Subcutaneous abdominal adipose tissue (tissue), 5 donors: Measurements from ENCODE around the gene NEMF.
"Not testable (repeated sequence)": the region's sequence is repeated elsewhere in the genome, so short reads cannot be mapped to it uniquely, and the experiment has no call there.

Experiments used
- H3K27ac ChIP-seq: one replicate; pipeline ENCODE4 v1.7.0; 2013; ENCODE audit warnings: low read depth, mild to moderate bottlenecking, inconsistent platforms, low read length, moderate library complexity
- H3K27me3 ChIP-seq, 5 donors: one replicate each; pipeline ENCODE4 v1.7.0; 2013; ENCODE audit warnings: low read length in 5 of 5, inconsistent platforms in 1 of 5; ENCODE audit not compliant: control insufficient read depth in 5 of 5, insufficient read depth in 4 of 5
- H3K36me3 ChIP-seq, 5 donors: one replicate each; pipeline ENCODE4 v1.7.0; 2013; ENCODE audit warnings: low read length in 5 of 5; ENCODE audit not compliant: control insufficient read depth in 5 of 5, insufficient read depth in 5 of 5
- H3K4me1 ChIP-seq, 5 donors: one replicate each; pipeline ENCODE4 v1.7.0; 2013; ENCODE audit warnings: low read length in 5 of 5, mild to moderate bottlenecking in 3 of 5, moderate library complexity in 1 of 5; ENCODE audit not compliant: control insufficient read depth in 5 of 5, insufficient read depth in 5 of 5
- H3K4me3 ChIP-seq, 5 donors: one replicate each; pipeline ENCODE4 v1.7.0; 2013; ENCODE audit warnings: low read length in 5 of 5, low read depth in 1 of 5
- H3K9ac ChIP-seq, 5 donors: one replicate each; pipeline ENCODE4 v1.7.0; 2013; ENCODE audit warnings: low read length in 5 of 5, mild to moderate bottlenecking in 4 of 5, moderate library complexity in 3 of 5
- H3K9me3 ChIP-seq, 5 donors: one replicate each; pipeline ENCODE4 v1.7.0; 2013; ENCODE audit warnings: low read length in 5 of 5; ENCODE audit not compliant: control insufficient read depth in 5 of 5
- donor health status: healthy.
- donor health status: healthy.
- donor health status: healthy.
- donor health status: healthy.
- donor health status: healthy.

NEMF gene

GRCh38 chr14:49879646-49880204 is 27.1 kb upstream of the NEMF start:
- Histone ChIP-seq H3K36me3 (no peaks in the 10 kb centered on the region), H3K27ac (no peak overlapping the region), H3K4me3 (no peak overlapping the region), H3K9me3 (no peaks in the 10 kb centered on the region), H3K27me3 (no peaks in the 10 kb centered on the region), H3K9ac (no peak overlapping the region), H3K4me1 (peaks cover 0 to 17% (median 9%) of the 10 kb centered on the region in 5 donors)

- no peaks in the 10 kb centered on the region for H3K36me3 ChIP-seq
- no peaks in the 10 kb centered on the region for H3K9me3 ChIP-seq
- H3K9ac ChIP-seq: no peak overlapping the region
- no peak overlapping the region for H3K4me3 ChIP-seq
- H3K27me3 ChIP-seq: no peaks in the 10 kb centered on the region
- no peak overlapping the region for H3K27ac ChIP-seq
- H3K4me1 ChIP-seq: peaks cover 0 to 15% (median 9%) of the 10 kb centered on the region in 5 donors
These were observed 24.1 kb upstream of the NEMF start for GRCh38 chr14:49876563-49877127.

- Histone ChIP-seq H3K36me3 (no peaks in the 10 kb centered on the region), H3K9ac (no peak overlapping the region), H3K27me3 (no peaks in the 10 kb centered on the region), H3K4me3 (no peak overlapping the region), H3K27ac (no peak overlapping the region), H3K9me3 (no peaks in the 10 kb centered on the region), H3K4me1 (peaks cover 0 to 12% (median 9%) of the 10 kb centered on the region in 5 donors)
These were observed 23.1 kb upstream of the NEMF start for GRCh38 chr14:49875640-49876198.

- not testable (repeated sequence) for H3K4me3 ChIP-seq, H3K9ac ChIP-seq, H3K27me3 ChIP-seq, H3K9me3 ChIP-seq, H3K27ac ChIP-seq, H3K36me3 ChIP-seq, H3K4me1 ChIP-seq
These were observed 21.0 kb upstream of the NEMF start for GRCh38 chr14:49873548-49873947.

GRCh38 chr14:49870908-49871307 is 18.3 kb upstream of the NEMF start:
- H3K9me3 ChIP-seq: no peaks in the 10 kb centered on the region
- no peak overlapping the region for H3K27ac ChIP-seq
- no peaks in the 10 kb centered on the region for H3K36me3 ChIP-seq
- H3K27me3 ChIP-seq: no peaks in the 10 kb centered on the region
- H3K4me1 ChIP-seq: peaks cover 0 to 14% (median 11%) of the 10 kb centered on the region in 5 donors
- no peak overlapping the region for H3K4me3 ChIP-seq
- H3K9ac ChIP-seq: no peak overlapping the region

- Histone ChIP-seq H3K9ac (peak overlapping the region in 3 of 5 donors; percentile 65 to 83 (median 78)), H3K9me3 (no peaks in the 10 kb centered on the region), H3K4me1 (peaks cover 0 to 24% (median 20%) of the 10 kb centered on the region in 5 donors), H3K27me3 (no peaks in the 10 kb centered on the region), H3K36me3 (no peaks in the 10 kb centered on the region), H3K4me3 (peak overlapping the region; percentile 59 to 82 (median 62)), H3K27ac (peak overlapping the region; percentile 85)
These were observed 16.1 kb upstream of the NEMF start for GRCh38 chr14:49868720-49869114.

GRCh38 chr14:49867831-49868719 is 15.5 kb upstream of the NEMF start:
- Histone ChIP-seq H3K4me1 (peaks cover 0 to 30% (median 27%) of the 10 kb centered on the region in 5 donors), H3K36me3 (no peaks in the 10 kb centered on the region), H3K27ac (peak overlapping the region; percentile 96), H3K4me3 (peak overlapping the region; percentile 67 to 93 (median 80)), H3K27me3 (no peaks in the 10 kb centered on the region), H3K9me3 (no peaks in the 10 kb centered on the region), H3K9ac (peak overlapping the region; percentile 82 to 93 (median 90))

- Histone ChIP-seq H3K27ac (no peak overlapping the region), H3K36me3 (no peaks in the 10 kb centered on the region), H3K9ac (peak overlapping the region in 1 of 5 donors; percentile 13), H3K27me3 (no peaks in the 10 kb centered on the region), H3K4me1 (peaks cover 0 to 45% (median 33%) of the 10 kb centered on the region in 5 donors), H3K4me3 (no peak overlapping the region), H3K9me3 (no peaks in the 10 kb centered on the region)
These were observed 12.9 kb upstream of the NEMF start for GRCh38 chr14:49865431-49865859.

GRCh38 chr14:49863487-49864281 is 11.1 kb upstream of the NEMF start:
- H3K9me3 ChIP-seq: no peaks in the 10 kb centered on the region
- peaks cover 0 to 45% (median 30%) of the 10 kb centered on the region in 5 donors for H3K4me1 ChIP-seq

More at GRCh38 chr14:49863487-49864281, 11.1 kb upstream of the NEMF start:
- no peaks in the 10 kb centered on the region for H3K36me3 ChIP-seq
- H3K27me3 ChIP-seq: no peaks in the 10 kb centered on the region
- H3K4me3 ChIP-seq: peak overlapping the region; percentile 89 to 100 (median 98)
- peak overlapping the region; percentile 92 to 96 (median 96) for H3K9ac ChIP-seq
- H3K27ac ChIP-seq: peak overlapping the region; percentile 98
